IPS-18c (cell line): Measurements from ENCODE around the gene KNDC1.

Source experiments
- H3K4me3 ChIP-seq: 2 replicates; pipeline ENCODE4 v1.7.0; 2013; ENCODE audit warnings: low read depth, mild to moderate bottlenecking, low read length, moderate library complexity; ENCODE audit not compliant: insufficient read depth
- H3K9me3 ChIP-seq: one replicate; pipeline ENCODE4 v1.6.1; 2013; ENCODE audit warnings: mild to moderate bottlenecking, low read length, moderate library complexity; ENCODE audit not compliant: control insufficient read depth, insufficient read depth

Gene KNDC1

DNA sequence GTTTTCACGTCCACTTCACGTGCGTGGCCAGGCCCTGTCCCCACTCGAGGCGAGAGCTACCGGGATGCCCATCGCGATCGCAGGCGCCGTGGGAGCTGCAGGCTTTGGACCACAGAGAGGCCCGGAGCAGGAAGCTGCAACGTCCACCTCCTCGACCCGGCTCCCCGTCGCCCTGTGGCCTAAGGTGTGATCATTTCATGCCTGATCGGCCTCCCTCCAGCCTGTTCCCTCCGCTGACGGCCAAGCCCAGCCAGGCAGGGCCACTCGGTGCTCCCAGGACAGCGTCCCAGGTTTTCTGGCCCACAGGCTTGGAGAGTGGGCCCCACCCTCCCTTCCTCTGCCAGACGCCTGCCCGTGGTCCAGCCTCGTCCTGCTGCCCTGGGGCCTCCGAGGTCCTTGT is 19.6 kb downstream of the KNDC1 start:
- Histone ChIP-seq H3K4me3 (no peak overlapping the region), H3K9me3 (peaks cover 2% of the 10 kb centered on the region)

DNA sequence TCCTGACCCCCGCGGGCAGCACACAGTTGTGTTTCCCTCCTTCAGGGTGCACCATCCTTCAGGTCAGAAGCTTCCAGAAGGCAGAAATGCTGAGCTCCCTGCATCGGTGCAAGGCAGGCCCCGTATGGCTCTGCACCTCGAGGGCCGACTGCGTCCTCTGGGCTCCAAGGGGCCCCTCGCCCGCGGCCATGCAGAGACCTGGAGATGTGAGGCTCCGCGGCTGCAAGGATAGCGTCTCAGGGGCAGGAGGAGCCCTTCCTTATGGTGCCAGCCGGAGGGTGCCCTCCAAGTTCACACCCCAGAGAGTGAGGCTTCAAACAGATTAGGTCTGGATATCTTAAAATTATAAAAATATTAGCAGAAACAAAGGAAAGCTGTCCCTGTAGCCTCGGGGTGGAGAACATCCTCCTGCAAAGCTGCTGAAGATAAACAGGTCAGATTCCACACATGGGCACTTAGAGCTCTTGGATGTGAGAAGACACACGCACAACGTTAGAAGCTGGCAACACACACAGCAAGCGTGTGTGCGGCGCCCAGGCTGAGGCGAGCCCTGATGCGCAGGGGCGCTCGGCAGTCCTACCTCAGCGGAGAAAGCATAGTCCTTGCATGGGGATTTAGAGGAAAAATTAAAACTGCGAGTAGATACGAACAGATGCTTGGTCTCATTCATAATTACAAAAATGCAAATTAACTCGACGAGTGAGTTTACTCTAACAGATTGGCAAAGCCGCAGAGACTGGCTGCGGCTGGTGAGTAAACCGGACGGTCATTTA is 20.4 kb downstream of the KNDC1 start:
- H3K4me3 ChIP-seq, result no peak overlapping the region

DNA sequence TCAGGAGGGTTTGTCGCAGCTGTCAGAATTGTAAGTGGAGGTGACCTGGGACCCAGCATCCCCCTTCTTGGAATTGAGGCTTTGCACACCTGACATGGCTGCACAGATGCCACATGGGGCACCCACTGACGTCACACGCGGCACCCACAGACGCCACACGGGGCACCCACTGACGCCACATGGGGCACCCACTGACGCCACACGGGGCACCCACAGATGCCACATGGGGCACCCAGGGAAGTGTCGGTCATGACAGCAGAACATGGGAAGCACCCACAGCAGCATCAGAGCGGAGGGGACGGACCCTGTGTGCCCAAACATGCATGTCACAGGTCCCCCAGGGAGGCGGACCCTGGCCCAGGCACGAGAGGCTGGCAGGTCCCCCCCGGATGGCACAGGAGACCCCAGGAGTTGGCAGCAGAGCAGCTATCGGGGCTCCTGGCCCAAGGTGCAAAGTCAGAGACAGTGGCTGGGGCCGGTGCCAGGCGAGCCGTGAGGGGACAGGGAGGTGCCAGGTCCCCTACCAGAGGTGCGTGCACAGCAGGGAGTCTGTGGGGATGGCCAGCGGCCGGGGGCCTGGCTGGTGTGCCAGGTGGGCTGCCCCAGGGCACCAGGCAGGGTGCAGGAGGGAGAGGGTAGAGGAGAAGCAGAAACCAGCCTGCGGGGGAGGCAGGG is 21.1 kb downstream of the KNDC1 start:
- Histone ChIP-seq H3K4me3 (no peak overlapping the region), H3K9me3 (peaks cover 2% of the 10 kb centered on the region)

More for the DNA sequence above, 20.4 kb downstream of the KNDC1 start:
- peaks cover 2% of the 10 kb centered on the region for H3K9me3 ChIP-seq

DNA sequence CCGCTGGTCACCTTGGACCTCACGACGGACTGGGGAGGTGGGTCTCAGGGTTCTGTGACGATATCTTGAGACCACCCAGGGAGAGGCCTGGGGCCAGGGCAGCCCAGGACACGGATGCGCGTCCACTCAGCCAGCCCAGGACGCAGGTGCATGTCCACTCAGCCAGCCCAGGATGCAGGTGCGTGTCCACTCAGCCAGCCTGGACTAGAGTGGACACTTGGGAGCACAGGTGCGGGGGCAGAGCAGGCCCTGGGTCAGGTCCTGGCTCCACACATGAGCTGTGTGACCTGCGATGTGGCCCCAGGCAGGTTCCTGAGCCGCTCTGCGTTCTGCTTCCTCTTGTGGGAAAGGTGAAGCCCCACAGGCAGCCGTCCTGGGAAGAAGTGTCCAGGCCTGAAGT is 22.2 kb downstream of the KNDC1 start:
- peaks cover 2% of the 10 kb centered on the region for H3K9me3 ChIP-seq

DNA sequence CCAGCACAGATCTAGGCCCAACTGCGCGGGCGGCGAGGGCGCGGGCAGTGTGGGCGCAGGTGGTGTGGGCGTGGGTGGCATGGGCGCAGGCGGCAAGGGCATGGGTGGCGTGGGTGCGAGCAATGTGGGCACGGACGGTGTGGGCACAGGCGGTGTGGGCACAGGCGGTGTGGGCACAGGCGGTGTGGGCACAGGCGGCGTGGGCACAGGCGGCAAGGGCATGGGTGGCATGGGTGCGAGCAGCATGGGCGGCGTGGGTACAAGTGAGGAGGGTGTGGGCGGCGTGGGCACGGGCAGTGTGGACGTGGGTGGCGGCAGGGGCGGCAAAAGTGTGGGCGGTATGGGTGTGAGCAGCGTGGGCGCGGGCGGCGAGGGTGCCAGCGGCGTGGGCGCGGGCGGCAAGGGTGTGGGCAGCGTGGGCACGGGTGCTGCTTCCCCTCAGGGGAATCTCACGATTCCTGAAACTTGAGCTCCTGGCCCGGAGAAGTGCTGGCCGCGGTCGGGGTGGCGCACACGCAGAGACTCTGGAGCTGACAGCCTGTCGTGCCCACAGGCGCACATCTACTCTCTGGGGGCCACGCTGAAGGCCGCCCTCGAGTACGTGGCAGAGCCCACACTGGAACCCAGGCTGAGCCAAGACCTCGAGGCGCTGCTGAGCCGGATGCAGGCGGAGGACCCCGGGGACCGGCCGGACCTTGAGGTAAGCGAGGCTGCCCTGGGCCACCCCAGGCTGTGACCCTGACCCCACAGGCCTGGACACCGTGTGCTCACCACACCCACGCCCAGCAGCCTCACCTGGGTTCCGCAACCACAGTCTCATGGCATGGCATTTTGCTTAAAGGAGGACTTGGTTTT is 23.0 kb downstream of the KNDC1 start:
- H3K4me3 ChIP-seq, result no peak overlapping the region
- peaks cover 2% of the 10 kb centered on the region for H3K9me3 ChIP-seq

More for the DNA sequence above, 22.2 kb downstream of the KNDC1 start:
- no peak overlapping the region for H3K4me3 ChIP-seq

DNA sequence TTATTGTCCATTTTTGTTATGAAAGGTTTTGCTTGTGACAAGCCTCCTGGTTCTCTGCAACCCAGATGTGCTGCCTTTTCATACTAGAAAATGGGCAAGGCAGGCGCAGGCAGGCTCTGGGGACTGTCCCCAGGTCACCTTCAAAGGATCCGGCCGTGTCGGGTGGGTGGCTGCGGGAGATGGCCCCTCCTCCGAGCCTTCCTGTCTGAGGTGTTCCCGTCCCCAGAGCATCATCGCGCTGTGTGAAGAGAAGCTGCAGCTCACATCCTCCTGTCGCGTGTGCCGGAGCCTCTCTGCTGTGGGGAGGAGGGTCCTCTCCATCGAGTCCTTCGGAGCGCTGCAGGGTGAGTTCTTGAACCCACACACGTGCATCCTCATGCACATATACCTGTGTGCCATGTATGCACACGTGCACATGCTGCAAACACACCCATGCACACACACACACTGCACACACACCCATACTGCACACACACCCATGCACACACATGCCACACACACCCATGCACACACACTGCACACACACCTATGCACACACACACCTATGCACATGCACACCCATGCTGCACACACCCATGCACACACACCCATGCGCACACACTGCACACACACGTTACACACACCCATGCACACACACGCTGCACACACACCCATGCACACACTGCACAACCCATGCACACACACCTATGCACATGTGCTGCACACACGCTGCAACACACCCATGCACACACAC is 23.8 kb downstream of the KNDC1 start:
- Histone ChIP-seq H3K4me3 (no peak overlapping the region), H3K9me3 (peaks cover 2% of the 10 kb centered on the region)

DNA sequence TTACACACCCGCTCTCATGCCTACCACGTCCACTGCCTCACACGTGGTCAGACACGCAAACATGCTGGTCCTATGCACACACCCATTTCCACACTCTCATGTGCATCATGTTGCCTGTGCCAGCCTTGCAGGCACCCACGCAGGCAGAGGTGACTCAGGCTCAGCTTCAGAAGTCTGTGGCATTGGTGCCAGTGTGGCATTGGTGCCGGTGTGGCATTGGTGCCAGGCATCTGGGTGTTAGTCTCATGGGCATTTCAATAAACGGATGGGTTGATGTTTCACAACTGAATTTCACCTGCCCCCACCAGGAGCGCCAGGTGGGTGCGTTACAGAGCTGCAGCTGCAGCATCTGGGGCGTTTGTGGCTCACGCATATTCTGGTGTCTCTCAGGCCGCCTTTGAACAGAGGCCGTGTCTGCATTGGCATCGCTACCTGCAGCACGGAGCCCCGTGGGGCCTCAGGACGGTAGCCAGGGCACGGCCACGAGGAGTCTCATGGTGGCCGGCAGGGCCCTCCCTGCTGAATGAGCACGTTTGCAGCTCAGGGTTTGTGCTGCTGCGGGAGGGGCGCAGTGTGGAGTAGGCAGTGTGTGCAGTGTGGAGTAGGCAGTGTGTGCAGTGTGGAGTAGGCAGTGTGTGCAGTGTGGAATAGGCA is 24.7 kb downstream of the KNDC1 start:
- Histone ChIP-seq H3K4me3 (no peak overlapping the region; the same call in 1 of the 2 replicates), H3K9me3 (peaks cover 2% of the 10 kb centered on the region)

DNA sequence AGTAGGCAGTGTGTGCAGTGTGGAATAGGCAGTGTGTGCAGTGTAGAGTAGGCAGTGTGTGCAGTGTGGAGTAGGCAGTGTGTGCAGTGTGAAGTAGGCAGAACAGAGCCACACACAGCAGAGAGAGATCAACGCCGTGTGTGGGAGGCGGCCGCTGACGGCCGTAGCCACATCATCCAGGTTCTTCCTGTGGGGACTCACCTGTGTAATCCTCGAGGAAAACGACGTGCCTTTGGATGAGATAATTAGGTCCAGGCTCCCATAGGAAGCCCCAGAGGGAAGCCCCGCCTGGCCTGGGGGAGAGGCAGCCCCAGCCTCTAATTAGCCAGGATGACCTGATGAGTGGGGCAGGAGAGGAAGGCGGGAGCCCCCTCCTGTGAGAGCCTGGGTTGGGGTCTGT is 25.4 kb downstream of the KNDC1 start:
- H3K4me3 ChIP-seq, result no peak overlapping the region

DNA sequence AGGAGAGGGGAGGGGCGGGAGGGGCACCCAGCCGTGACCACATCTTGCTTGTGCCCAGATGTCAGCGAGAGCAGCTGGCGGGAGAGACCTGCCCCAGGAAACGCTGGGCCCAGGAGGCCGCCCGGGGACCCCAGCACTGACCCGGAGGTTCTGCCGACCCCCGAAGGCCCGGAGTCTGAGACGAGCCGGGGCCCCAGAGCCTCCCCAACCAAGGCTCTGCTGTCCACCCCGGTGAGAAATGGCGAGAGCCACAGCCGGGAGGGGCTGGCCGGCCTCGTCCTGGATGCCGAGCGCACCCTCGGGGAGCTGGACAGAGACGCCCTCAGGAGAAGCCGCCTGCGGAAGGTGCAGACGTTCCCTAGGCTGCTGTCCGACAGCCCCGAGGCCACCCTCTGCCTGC is 25.9 kb downstream of the KNDC1 start:
- no peak overlapping the region for H3K4me3 ChIP-seq
- H3K9me3 ChIP-seq, result peaks cover 8% of the 10 kb centered on the region

More for the DNA sequence above, 25.4 kb downstream of the KNDC1 start:
- peaks cover 3% of the 10 kb centered on the region for H3K9me3 ChIP-seq

DNA sequence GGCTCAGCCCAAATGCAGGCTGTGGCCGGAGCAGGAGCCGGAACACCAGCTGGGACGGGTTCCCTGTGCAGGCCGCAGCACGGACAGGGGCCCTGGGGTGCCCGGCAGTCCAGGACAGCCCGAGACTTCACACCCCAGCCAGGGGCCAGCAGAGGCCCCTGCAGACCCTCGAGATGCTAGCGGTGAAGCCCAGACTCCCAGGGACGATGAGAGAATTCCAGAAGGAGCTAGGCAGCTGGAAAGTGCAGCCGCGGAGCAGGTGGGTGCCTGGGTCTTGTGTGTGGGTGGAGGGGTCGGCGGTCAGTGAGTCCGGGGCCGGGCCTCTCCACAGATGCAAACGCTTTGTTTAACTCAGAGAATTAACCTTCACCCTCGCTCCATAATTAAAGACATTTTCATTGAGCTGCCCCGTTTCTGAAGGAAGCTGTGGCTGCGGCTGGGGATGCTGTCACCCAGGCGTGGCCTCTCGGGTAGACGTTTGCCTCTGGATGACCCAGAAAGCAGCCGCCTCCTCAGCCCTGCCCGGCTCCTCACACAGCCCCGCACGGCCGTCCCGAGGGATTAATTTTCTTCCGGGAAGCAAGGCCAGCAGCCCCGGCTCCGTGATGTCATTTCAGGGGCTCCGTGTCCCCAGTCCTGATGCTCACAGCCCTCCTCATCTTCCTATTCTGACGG is 26.5 kb downstream of the KNDC1 start:
- Histone ChIP-seq H3K9me3 (peaks cover 8% of the 10 kb centered on the region), H3K4me3 (no peak overlapping the region)

DNA sequence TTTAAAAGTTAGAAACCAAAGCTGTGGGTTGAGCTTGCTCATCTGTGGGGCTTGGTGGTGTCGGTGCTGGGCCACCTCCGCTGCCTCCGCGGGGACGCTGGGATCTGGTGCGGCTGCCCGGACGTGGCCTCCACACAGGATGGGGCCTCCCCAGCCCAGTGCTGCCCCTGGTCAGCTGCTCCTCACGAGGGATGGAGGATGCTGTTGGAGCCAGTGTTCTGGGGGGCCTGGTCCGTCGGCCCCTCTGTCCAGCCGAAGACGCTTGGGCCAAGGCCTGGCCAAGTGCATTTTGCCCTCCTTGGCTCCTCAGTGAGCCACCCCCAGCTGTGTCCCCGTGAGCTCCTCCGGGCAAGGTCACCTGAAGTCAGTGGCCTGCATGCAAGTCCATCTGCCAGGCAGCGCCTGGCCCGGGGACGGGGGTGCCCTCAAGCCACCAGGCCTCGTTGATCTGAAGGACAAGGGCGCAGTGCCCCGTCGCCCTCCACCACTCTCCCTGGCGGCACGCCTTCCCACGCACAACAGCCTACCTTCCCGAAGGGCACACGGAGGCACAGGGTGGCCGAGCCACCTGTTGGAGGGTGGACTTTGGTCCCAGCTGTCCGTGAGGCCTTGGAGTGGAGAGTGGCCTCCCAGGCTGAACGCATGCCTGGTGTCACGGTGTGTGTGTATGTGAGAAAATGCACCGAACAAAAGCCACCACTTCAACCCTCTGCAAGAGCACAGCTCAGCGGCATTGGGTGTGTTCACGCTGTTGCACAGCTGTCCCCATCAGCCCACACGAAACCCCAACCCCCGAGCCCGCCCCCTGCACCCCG is 27.3 kb downstream of the KNDC1 start:
- Histone ChIP-seq H3K9me3 (peaks cover 8% of the 10 kb centered on the region), H3K4me3 (no peak overlapping the region)

DNA sequence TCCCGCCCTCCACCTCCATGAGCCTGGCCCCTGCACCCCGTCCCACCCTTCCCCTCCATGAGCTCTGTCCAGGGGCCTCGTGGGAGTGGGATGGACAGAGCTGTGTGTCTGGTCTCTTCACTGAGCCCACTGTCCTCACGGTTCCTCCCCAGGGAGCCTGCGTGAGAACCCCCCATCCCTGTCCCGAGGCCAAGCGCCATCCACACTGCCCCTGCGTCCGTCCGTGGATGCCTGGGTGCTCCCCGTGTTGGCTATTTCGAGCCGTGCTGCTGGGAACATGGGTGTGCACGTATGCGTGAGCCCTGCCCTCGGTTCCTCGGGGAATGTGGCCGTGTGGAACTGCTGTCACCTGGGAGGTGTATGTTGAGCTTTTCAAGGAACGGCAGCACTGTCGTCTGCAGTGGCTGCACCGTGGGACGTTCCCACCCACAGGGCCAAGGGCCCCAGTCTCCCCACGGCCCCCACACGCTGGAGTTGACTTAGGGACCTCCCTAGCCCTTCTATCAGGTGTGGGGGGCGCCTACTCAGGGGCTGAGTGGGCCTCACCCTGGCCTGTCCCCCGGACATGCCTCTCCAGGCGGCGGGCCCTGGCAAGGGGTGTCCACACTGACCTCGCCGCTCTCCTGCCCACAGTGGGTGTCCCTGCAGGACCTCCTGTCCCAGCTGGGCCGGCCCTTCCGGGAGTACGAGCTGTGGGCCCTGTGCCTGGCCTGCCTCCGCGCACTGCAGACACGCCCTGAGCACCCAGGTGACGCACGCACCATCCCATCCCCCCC is 28.1 kb downstream of the KNDC1 start:
- Histone ChIP-seq H3K4me3 (no peak overlapping the region), H3K9me3 (peaks cover 8% of the 10 kb centered on the region)

DNA sequence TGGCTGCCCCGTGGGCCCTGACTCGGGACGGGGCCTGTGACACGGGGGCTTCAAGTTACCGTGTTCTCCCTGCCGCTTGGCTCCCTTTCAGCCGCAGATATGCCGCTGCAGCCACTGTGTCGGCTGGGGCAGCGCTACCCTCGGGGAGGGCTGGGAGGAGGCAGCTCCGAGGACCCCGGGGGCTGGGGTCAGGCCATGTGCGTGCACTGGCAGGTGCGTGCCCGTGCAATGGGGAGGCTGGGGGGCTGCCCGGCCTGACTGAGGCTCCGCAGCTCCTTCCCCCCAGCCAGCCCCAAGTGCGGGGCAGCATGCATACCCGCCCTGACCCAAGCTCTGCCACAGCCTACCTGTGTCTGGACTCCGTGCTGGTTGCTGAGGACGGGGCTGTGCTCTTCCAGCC is 29.2 kb downstream of the KNDC1 start:
- H3K4me3 ChIP-seq, result no peak overlapping the region
- peaks cover 8% of the 10 kb centered on the region for H3K9me3 ChIP-seq

DNA sequence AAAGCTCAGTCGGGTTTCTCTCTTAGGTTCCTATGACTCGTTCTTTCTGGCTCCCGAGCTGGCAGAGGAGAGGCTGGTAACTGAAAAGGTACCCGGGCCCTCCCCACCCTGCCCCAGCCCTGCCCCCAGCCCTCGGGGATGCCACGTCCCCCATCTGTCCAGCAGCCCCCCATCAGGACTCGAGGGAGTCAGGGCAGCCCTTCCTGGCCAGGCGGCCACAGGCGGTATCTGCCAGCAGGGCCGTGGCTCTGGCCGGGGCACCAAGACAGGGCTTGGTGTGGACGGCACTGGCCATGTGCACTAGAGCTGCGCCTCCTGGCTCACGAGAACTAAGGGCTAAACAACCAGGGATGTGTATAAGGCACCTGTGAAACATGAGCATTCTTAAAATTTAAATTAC is 29.7 kb downstream of the KNDC1 start:
- H3K9me3 ChIP-seq, result peaks cover 8% of the 10 kb centered on the region
- no peak overlapping the region for H3K4me3 ChIP-seq

DNA sequence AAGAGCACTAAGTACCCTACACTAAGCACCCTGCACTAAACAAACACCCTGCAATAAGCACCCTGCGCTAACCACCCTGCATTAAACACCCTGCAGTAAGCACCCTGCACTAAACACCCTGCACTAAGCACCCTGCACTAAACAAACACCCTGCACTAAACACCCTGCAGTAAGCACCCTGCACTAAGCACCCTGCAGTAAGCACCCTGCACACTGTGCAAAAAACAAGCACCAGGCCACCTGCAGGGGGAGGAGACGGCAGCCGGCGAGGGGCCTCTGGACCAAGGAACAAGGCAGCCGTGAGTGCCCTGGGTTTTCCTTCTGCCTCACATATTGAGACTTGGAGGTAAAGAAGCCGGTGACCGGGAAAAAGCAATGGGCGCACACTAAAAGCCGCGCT is 30.2 kb downstream of the KNDC1 start:
- peaks cover 8% of the 10 kb centered on the region for H3K9me3 ChIP-seq
- H3K4me3 ChIP-seq, result no peak overlapping the region
